Liver (tissue), 9 donors: ENCODE measurements around the gene TLN1. TPM values are rescaled to one million over a fixed set of nuclear protein-coding genes. Genes with fewer than 3 reads are reported as not detected.

ENCODE experiments used
- DNase-seq: peaks from one replicate; pipeline ENCODE4 v3.0.0-alpha.2; 2017; ENCODE audit warnings: low spot score
- H3K27ac ChIP-seq, 2 donors: one replicate each; pipeline ENCODE4 v1.7.0; 2013; ENCODE audit warnings: inconsistent platforms in 2 of 2, low read length in 2 of 2, control low read depth in 1 of 2, low read depth in 1 of 2, mild to moderate bottlenecking in 1 of 2
- H3K27me3 ChIP-seq, 4 donors: one replicate each; pipeline versions ENCODE4 v1.6.1 to v1.7.0; 2013; ENCODE audit warnings: low read length in 3 of 4, inconsistent platforms in 1 of 4, mild to moderate bottlenecking in 1 of 4, moderate library complexity in 1 of 4; ENCODE audit not compliant: control insufficient read depth in 4 of 4, insufficient read depth in 4 of 4
- H3K36me3 ChIP-seq, 4 donors: one replicate each; pipeline versions ENCODE4 v1.6.1 to v1.7.0; 2013; ENCODE audit warnings: low read length in 3 of 4, mild to moderate bottlenecking in 3 of 4, low read depth in 1 of 4, moderate library complexity in 1 of 4; ENCODE audit not compliant: control insufficient read depth in 4 of 4, insufficient read depth in 3 of 4
- H3K4me1 ChIP-seq, 4 donors: one replicate each; pipeline versions ENCODE4 v1.6.1 to v1.7.0; 2013; ENCODE audit warnings: low read length in 3 of 4, mild to moderate bottlenecking in 3 of 4, moderate library complexity in 1 of 4; ENCODE audit not compliant: control insufficient read depth in 4 of 4, insufficient read depth in 4 of 4
- H3K4me3 ChIP-seq, 3 donors: one replicate each; pipeline versions ENCODE4 v1.6.1 to v1.7.0; 2013; ENCODE audit warnings: low read length in 3 of 3, control low read depth in 1 of 3, low read depth in 1 of 3, mild to moderate bottlenecking in 1 of 3
- H3K9ac ChIP-seq, 2 donors: one replicate each; pipeline ENCODE4 v1.7.0; 2013; ENCODE audit warnings: low read length in 2 of 2, mild to moderate bottlenecking in 2 of 2, moderate library complexity in 2 of 2, control low read depth in 1 of 2, low read depth in 1 of 2
- H3K9me3 ChIP-seq, 4 donors: one replicate each; pipeline versions ENCODE4 v1.6.1 to v1.7.0; 2013; ENCODE audit warnings: low read length in 3 of 4; ENCODE audit not compliant: control insufficient read depth in 4 of 4
- ATF3 ChIP-seq: IDR thresholded peaks from 2 replicates; pipeline ENCODE4 v1.6.1; 2016; ENCODE audit warnings: antibody characterized with exemption
- FOXA1 ChIP-seq: IDR thresholded peaks from 2 replicates; pipeline ENCODE4 v1.6.1; 2016; ENCODE audit warnings: antibody characterized with exemption
- GABPA ChIP-seq, 2 donors: IDR thresholded peaks in 1 of 2; conservative IDR thresholded peaks in 1 of 2; 2 replicates each; pipeline ENCODE4 v1.6.1; 2016; ENCODE audit warnings: antibody characterized with exemption in 2 of 2, mild to moderate bottlenecking in 1 of 2, moderate library complexity in 1 of 2
- HNF4A ChIP-seq, 2 donors: conservative IDR thresholded peaks; 2 replicates each; pipeline ENCODE4 v1.6.1; 2016; ENCODE audit warnings: antibody characterized with exemption in 2 of 2, mild to moderate bottlenecking in 2 of 2
- HNF4G ChIP-seq: IDR thresholded peaks from 2 replicates; pipeline ENCODE4 v1.6.1; 2016; ENCODE audit warnings: antibody characterized with exemption
- JUND ChIP-seq, 2 donors: IDR thresholded peaks; 2 replicates each; pipeline ENCODE4 v1.6.1; 2016; ENCODE audit warnings: antibody characterized with exemption in 2 of 2
- MAX ChIP-seq: IDR thresholded peaks from 2 replicates; pipeline ENCODE4 v1.6.1; 2016; ENCODE audit warnings: antibody characterized with exemption
- RXRA ChIP-seq, 2 donors: IDR thresholded peaks; 2 replicates each; pipeline ENCODE4 v1.6.1; 2017 to 2018; ENCODE audit warnings: antibody characterized with exemption in 2 of 2, mild to moderate bottlenecking in 1 of 2
- SP1 ChIP-seq: IDR thresholded peaks from 2 replicates; pipeline ENCODE4 v1.6.1; 2018; ENCODE audit warnings: antibody characterized with exemption, mild to moderate bottlenecking
- ZBTB33 ChIP-seq: IDR thresholded peaks from 2 replicates; pipeline ENCODE4 v1.6.1; 2016; ENCODE audit warnings: antibody characterized with exemption
- WGBS: extraction: QIAGEN DNeasy Blood & Tissue Kit; methylation state at CpG from one replicate; pipeline ENCODE4 v1.1.7; 2013; 5-methylcytosine and 5-hydroxymethylcytosine counted together
- polyA plus RNA-seq, 2 donors: library from polyadenylated mRNA; stranded (reverse) in 1 of 2; unstranded in 1 of 2; fragments of 200-250 nt in 1 of 2; fragments of >200 nt in 1 of 2; fragmentation: Nextera tagmentation in 1 of 2; extraction: Ambion mirVana in 1 of 2; gene quantifications; one replicate each; pipeline versions ENCODE4 v1.2.1 to v1.2.3, GENCODE V29; 2013 to 2015
- total RNA-seq, 2 donors: library from RNA; depleted of rRNA; stranded (reverse); fragments of >200 nt; gene quantifications; one replicate each; pipeline ENCODE4 v1.2.3, GENCODE V29; 2014
- donor health status: healthy.
- donor health status: healthy.
- donor health status: healthy.
- donor health status: healthy.
- donor health status: healthy.

Gene TLN1
- total and polyA plus RNA-seq, 4 donors: 24.5 to 184 (median 125) TPM

- Histone ChIP-seq H3K4me3 (no peak overlapping the region), H3K27me3 (no peaks in the 10 kb centered on the region), H3K27ac (no peak overlapping the region), H3K4me1 (peaks cover 0 to 10% (median 5%) of the 10 kb centered on the region in 4 donors), H3K9me3 (no peaks in the 10 kb centered on the region), H3K36me3 (peaks cover 0 to 2% (median 0%) of the 10 kb centered on the region in 4 donors), H3K9ac (no peak overlapping the region)
- TF ChIP-seq ZBTB33 (no peak), HNF4G (no peak), JUND (IDR thresholded peaks at IDR 0.05) (no peak), GABPA (IDR thresholded peaks at IDR 0.05 in 1 of 2, conservative IDR thresholded peaks at IDR 0.05 in 1 of 2) (no peak), HNF4A (conservative IDR thresholded peaks at IDR 0.05) (no peak), SP1 (no peak), FOXA1 (no peak), ATF3 (no peak)
- 94% methylated on average over 2 of the region's 2 CpGs for WGBS
- no peak for DNase-seq
These were observed 43.9 kb downstream of the TLN1 start for GRCh38 chr9:35687972-35688557.

- DNase-seq: no peak
- Histone ChIP-seq H3K9me3 (no peaks in the 10 kb centered on the region), H3K27me3 (no peaks in the 10 kb centered on the region), H3K4me1 (peaks cover 0 to 10% (median 5%) of the 10 kb centered on the region in 4 donors), H3K36me3 (peaks cover 0 to 2% (median 0%) of the 10 kb centered on the region in 4 donors), H3K4me3 (no peak overlapping the region), H3K9ac (no peak overlapping the region), H3K27ac (no peak overlapping the region)
- TF ChIP-seq JUND (IDR thresholded peaks at IDR 0.05): no peak
- TF ChIP-seq MAX: no peak
- 98% methylated on average over 2 of the region's 2 CpGs for WGBS
These were observed 44.7 kb downstream of the TLN1 start for GRCh38 chr9:35687306-35687705.

- no peak for DNase-seq
These were observed 45.5 kb downstream of the TLN1 start for GRCh38 chr9:35686222-35687203.

More at GRCh38 chr9:35686222-35687203, 45.5 kb downstream of the TLN1 start:
- Histone ChIP-seq H3K36me3 (peaks cover 0 to 2% (median 0%) of the 10 kb centered on the region in 4 donors), H3K4me1 (peaks cover 0 to 10% (median 5%) of the 10 kb centered on the region in 4 donors), H3K9ac (no peak overlapping the region), H3K27ac (no peak overlapping the region), H3K9me3 (no peaks in the 10 kb centered on the region), H3K4me3 (no peak overlapping the region), H3K27me3 (no peaks in the 10 kb centered on the region)
- WGBS: 88% methylated on average over 11 of the region's 11 CpGs
- no peak for TF ChIP-seq RXRA (IDR thresholded peaks at IDR 0.05)
- TF ChIP-seq ZBTB33: no peak
- TF ChIP-seq MAX: no peak
- TF ChIP-seq HNF4G: no peak
- TF ChIP-seq FOXA1: no peak
